ENCODE data around the gene PAM.
"Not testable (repeated sequence)": the region's sequence is repeated elsewhere in the genome, so short reads cannot be mapped to it uniquely, and the experiment has no call there.

Gene PAM

GRCh38 chr5:102754767-102755431 lies at the start of gene PAM:
TSS of gene PAM (plus strand) at chr5:102755305. CDS start at chr5:102866196, 110,891 bp downstream.
- peak; percentile 60 for DNase-seq

- DNase-seq = no peak
Measured at GRCh38 chr5:102711525-102712385, 43.4 kb upstream of the PAM start.

- no peak for DNase-seq
Measured at GRCh38 chr5:102713278-102713677, 41.8 kb upstream of the PAM start.

GRCh38 chr5:102713682-102714231 lies 41.3 kb upstream of the PAM start:
- no peak for DNase-seq

- DNase-seq = no peak
Measured at GRCh38 chr5:102715082-102715807, 39.9 kb upstream of the PAM start.

GRCh38 chr5:102716017-102716416 lies 39.1 kb upstream of the PAM start:
- DNase-seq = no peak

GRCh38 chr5:102718819-102719218 lies 36.3 kb upstream of the PAM start:
- no peak for DNase-seq

GRCh38 chr5:102719886-102720285 lies 35.2 kb upstream of the PAM start:
- DNase-seq = no peak

- no peak for DNase-seq
Measured at GRCh38 chr5:102720969-102721368, 34.1 kb upstream of the PAM start.

GRCh38 chr5:102722931-102723330 lies 32.2 kb upstream of the PAM start:
- DNase-seq = no peak

GRCh38 chr5:102731693-102732092 lies 23.4 kb upstream of the PAM start:
- no peak for DNase-seq

- no peak for DNase-seq
Measured at GRCh38 chr5:102733534-102733933, 21.6 kb upstream of the PAM start.

GRCh38 chr5:102737161-102737560 lies 17.9 kb upstream of the PAM start:
- DNase-seq = no peak

GRCh38 chr5:102737805-102738469 lies 17.2 kb upstream of the PAM start:
- no peak for DNase-seq

- DNase-seq = no peak
Measured at GRCh38 chr5:102740515-102740914, 14.6 kb upstream of the PAM start.

- no peak for DNase-seq
Measured at GRCh38 chr5:102742215-102742614, 12.9 kb upstream of the PAM start.

- DNase-seq = no peak
Measured at GRCh38 chr5:102743900-102744299, 11.2 kb upstream of the PAM start.

- DNase-seq = no peak
Measured at GRCh38 chr5:102747386-102748166, 7.5 kb upstream of the PAM start.

GRCh38 chr5:102749416-102750030 lies 5.6 kb upstream of the PAM start:
- DNase-seq = no peak

- no peak for DNase-seq
Measured at GRCh38 chr5:102750151-102750834, 4.8 kb upstream of the PAM start.

GRCh38 chr5:102751903-102752376 lies 3.2 kb upstream of the PAM start:
- not testable (repeated sequence) for DNase-seq
